ENCODE results near the gene BBX.

Gene BBX

DNA sequence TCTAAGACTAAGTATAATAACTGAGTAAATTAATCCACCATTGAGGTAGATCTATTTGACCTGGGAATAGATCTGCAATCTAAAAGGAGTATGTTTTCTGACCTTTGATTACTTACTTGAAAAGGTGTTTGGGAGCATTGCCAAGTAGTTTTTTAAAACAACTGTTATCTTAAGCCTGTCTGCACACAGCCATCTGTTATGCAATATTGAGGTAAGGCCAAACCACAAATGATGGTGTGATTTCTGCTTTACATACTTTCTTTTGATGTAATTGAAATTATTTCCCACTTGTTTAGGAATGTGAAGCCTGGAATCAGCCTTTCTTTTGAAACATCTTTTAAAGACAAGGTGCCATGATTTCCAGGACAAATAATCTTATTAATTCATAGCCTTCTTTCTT lies 274.0 kb downstream of the BBX start:
- H3K9ac ChIP-seq (ENCODE audit: low read depth, low read length): no peak overlapping the region
- H3K36me3 ChIP-seq (ENCODE audit: control insufficient read depth, insufficient read depth, low read length): peaks cover 3% of the 10 kb centered on the region
- no peaks in the 10 kb centered on the region for H3K4me1 ChIP-seq (ENCODE audit: control insufficient read depth, insufficient read depth, low read length)
- H3K27me3 ChIP-seq (ENCODE audit: control insufficient read depth, insufficient read depth, low read length): no peaks in the 10 kb centered on the region
- H3K4me3 ChIP-seq (ENCODE audit: low read depth, low read length): no peak overlapping the region
- no peaks in the 10 kb centered on the region for H3K9me3 ChIP-seq (ENCODE audit: control insufficient read depth, insufficient read depth, low read length)

DNA sequence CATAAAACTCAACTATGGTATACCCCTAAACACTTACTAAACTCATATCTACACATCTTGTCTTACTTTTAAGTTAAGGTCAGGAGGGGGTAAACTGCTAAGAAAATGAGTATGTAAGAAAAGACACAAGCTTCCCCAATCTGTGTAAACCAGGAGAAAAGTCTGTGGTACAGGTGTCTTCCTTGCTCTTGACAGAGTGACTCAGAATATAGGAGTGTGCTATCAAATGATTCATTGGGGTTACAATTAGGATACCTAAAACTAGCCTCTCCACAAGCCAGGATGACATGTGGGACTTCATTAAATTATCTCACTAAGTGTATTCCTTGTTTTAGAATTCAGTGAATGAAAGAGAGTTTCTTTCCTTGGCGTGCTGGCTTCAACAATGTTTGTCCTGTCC lies 274.8 kb downstream of the BBX start:
- no peaks in the 10 kb centered on the region for H3K27me3 ChIP-seq (ENCODE audit: control insufficient read depth, insufficient read depth, low read length)
- no peaks in the 10 kb centered on the region for H3K4me1 ChIP-seq (ENCODE audit: control insufficient read depth, insufficient read depth, low read length)
- no peak overlapping the region for H3K4me3 ChIP-seq (ENCODE audit: low read depth, low read length)
- H3K9me3 ChIP-seq (ENCODE audit: control insufficient read depth, insufficient read depth, low read length): no peaks in the 10 kb centered on the region
- no peak overlapping the region for H3K9ac ChIP-seq (ENCODE audit: low read depth, low read length)
- peaks cover 9% of the 10 kb centered on the region for H3K36me3 ChIP-seq (ENCODE audit: control insufficient read depth, insufficient read depth, low read length)

DNA sequence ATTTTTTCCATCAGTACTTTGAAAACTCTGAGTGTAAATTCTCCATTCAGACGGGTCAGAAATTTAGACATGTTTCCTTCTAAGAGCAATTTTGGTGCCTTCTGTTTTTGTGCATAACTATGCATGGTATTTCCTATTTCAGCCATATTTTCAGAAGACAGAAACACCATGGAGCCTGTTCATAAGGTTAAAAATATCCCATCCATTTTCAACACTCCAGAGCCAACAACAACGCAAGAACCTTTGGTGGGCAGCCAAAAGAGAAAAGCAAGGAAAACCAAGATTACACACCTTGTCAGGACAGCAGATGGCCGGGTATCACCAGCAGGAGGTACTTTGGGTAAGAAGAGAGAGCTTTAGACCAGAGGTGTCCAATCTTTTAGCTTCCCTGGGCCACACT lies 275.6 kb downstream of the BBX start:
- H3K4me1 ChIP-seq (ENCODE audit: control insufficient read depth, insufficient read depth, low read length): no peaks in the 10 kb centered on the region
- H3K36me3 ChIP-seq (ENCODE audit: control insufficient read depth, insufficient read depth, low read length): peaks cover 11% of the 10 kb centered on the region
- no peaks in the 10 kb centered on the region for H3K27me3 ChIP-seq (ENCODE audit: control insufficient read depth, insufficient read depth, low read length)
- H3K9me3 ChIP-seq (ENCODE audit: control insufficient read depth, insufficient read depth, low read length): no peaks in the 10 kb centered on the region
- no peak overlapping the region for H3K4me3 ChIP-seq (ENCODE audit: low read depth, low read length)
- H3K9ac ChIP-seq (ENCODE audit: low read depth, low read length): no peak overlapping the region

DNA sequence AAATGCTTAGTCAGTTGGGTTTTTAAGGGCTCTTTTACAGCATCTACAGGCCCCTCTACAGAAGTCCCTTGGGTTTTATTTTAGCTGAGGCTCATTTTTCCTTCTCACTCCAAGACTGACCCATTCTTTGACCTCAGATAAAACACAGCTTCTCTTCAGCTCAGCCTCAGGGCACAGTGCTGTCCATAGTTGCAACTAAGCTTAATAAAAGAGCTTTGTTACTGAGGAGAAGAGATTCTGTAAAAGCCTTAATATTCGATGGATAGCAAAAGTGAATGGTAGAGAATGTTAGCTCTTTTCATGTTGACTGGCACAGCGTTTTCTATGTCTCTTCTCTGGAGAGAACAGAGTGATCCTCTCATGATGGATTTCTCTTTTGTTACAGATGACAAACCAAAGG lies 277.9 kb downstream of the BBX start:
- H3K9ac ChIP-seq (ENCODE audit: low read depth, low read length): no peak overlapping the region
- no peaks in the 10 kb centered on the region for H3K4me1 ChIP-seq (ENCODE audit: control insufficient read depth, insufficient read depth, low read length)
- no peaks in the 10 kb centered on the region for H3K9me3 ChIP-seq (ENCODE audit: control insufficient read depth, insufficient read depth, low read length)
- H3K36me3 ChIP-seq (ENCODE audit: control insufficient read depth, insufficient read depth, low read length): peaks cover 11% of the 10 kb centered on the region
- no peaks in the 10 kb centered on the region for H3K27me3 ChIP-seq (ENCODE audit: control insufficient read depth, insufficient read depth, low read length)
- no peak overlapping the region for H3K4me3 ChIP-seq (ENCODE audit: low read depth, low read length)

DNA sequence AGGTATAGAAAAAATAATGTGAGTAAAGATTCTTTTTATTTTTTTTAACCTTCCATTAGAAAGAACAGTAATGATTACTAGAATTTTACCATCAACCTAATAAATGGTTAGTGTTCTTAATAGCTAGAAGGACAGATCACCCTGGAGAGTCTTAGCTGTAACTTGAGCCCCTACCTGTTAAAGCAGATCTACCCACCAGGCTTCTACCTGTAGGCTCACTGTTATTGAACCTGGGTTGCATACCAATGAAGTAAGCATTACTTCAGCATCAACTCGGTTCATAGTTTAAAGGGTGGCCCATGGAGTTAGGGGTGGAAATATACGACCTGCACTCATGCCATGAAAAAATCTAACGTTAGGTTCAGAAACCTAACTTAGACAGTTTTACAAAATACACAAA lies 280.4 kb downstream of the BBX start:
- Histone ChIP-seq H3K36me3 (ENCODE audit: control insufficient read depth, insufficient read depth, low read length) (peaks cover 11% of the 10 kb centered on the region), H3K4me3 (ENCODE audit: low read depth, low read length) (no peak overlapping the region), H3K9ac (ENCODE audit: low read depth, low read length) (no peak overlapping the region)

DNA sequence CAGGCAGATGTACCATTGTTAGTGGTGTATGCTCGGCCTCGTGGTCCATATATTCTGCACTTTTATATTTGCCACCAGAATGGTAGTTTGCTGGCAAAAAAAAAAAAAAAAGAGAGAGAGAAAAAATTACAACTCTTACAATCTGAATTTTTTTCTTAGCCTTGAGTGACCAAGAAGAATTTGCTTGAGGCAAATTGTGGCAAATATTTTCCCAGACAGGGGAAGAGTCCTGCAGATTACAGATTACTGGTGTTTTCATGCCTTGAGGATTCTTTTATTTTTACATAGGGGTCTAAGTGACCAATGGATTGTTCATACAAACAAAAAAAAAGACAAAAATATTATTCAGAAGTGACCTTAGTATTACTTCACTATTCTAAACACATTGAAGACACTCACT lies 283.3 kb downstream of the BBX start:
- H3K36me3 ChIP-seq (ENCODE audit: control insufficient read depth, insufficient read depth, low read length): peaks cover 9% of the 10 kb centered on the region
- H3K27me3 ChIP-seq (ENCODE audit: control insufficient read depth, insufficient read depth, low read length): no peaks in the 10 kb centered on the region
- H3K9me3 ChIP-seq (ENCODE audit: control insufficient read depth, insufficient read depth, low read length): no peaks in the 10 kb centered on the region
- H3K4me1 ChIP-seq (ENCODE audit: control insufficient read depth, insufficient read depth, low read length): no peaks in the 10 kb centered on the region
- H3K9ac ChIP-seq (ENCODE audit: low read depth, low read length): no peak overlapping the region
- no peak overlapping the region for H3K4me3 ChIP-seq (ENCODE audit: low read depth, low read length)

More for the DNA sequence above, 280.4 kb downstream of the BBX start:
- no peaks in the 10 kb centered on the region for H3K4me1 ChIP-seq (ENCODE audit: control insufficient read depth, insufficient read depth, low read length)
- H3K9me3 ChIP-seq (ENCODE audit: control insufficient read depth, insufficient read depth, low read length): no peaks in the 10 kb centered on the region
- no peaks in the 10 kb centered on the region for H3K27me3 ChIP-seq (ENCODE audit: control insufficient read depth, insufficient read depth, low read length)

DNA sequence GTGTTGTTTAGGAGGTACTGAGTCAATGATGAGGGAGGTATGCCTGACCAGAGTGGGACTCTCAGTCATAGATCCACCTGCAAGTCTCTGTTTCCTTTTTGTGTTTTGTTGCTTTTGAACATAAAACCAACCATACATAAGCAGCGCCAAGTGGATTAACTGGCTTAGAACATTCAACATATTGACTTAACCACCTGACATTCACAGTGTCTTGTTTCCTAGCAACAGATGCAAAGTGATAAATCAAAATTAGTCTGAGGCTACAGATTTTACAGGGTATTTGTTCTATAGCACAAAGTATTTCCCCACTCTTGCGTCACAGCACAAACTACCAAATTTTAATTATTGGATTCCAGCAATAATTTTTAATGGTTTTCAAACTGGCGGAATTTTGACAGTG lies 283.8 kb downstream of the BBX start:
- H3K9me3 ChIP-seq (ENCODE audit: control insufficient read depth, insufficient read depth, low read length): no peaks in the 10 kb centered on the region
- no peaks in the 10 kb centered on the region for H3K27me3 ChIP-seq (ENCODE audit: control insufficient read depth, insufficient read depth, low read length)
- H3K36me3 ChIP-seq (ENCODE audit: control insufficient read depth, insufficient read depth, low read length): peaks cover 9% of the 10 kb centered on the region
- no peak overlapping the region for H3K4me3 ChIP-seq (ENCODE audit: low read depth, low read length)
- H3K9ac ChIP-seq (ENCODE audit: low read depth, low read length): no peak overlapping the region
- H3K4me1 ChIP-seq (ENCODE audit: control insufficient read depth, insufficient read depth, low read length): no peaks in the 10 kb centered on the region

DNA sequence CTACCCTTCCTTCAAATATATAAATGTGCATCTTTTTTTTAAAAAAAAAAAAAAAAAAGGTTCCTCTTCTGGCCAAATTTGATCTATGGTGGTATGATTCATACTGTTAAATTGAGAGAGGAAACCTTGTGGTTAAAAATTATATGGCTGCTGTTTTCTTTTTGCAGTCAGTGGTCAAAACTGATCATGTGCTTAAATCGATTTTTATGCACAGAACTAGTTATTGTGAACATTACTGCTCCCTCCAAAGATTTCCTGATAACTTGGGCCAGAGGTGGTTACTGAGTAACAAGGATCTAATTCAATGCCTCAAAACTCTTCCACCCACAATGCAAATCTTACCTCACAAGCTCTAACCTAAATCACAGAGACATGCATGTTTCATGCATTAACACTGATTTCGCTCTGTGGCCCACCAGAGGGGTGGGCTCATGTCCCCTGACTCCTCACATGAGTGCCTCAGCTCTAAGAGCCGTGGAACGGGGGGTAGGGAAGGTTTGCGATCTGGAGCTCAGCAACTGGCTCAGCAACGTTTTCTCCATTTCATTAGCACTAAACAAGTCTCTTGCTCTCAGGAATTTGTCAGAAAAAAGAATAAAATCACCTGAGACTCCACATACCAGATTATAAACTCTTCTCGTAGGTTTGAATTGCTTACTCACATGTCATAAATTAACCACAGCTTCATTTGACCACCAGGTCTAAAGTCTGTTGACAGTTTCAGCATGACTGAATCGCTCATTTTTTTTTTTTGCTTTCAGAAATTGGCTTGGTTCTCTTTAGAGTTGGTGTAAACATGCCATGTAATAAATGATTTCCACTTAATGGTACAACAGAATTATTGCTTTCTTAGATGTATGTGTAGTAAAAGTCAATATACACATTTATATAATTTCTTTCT lies 287.7 kb downstream of the BBX start:
- H3K4me1 ChIP-seq (ENCODE audit: control insufficient read depth, insufficient read depth, low read length): no peaks in the 10 kb centered on the region
- no peak overlapping the region for H3K4me3 ChIP-seq (ENCODE audit: low read depth, low read length)
- no peak overlapping the region for H3K9ac ChIP-seq (ENCODE audit: low read depth, low read length)
- H3K27me3 ChIP-seq (ENCODE audit: control insufficient read depth, insufficient read depth, low read length): no peaks in the 10 kb centered on the region
- H3K36me3 ChIP-seq (ENCODE audit: control insufficient read depth, insufficient read depth, low read length): no peaks in the 10 kb centered on the region
- no peaks in the 10 kb centered on the region for H3K9me3 ChIP-seq (ENCODE audit: control insufficient read depth, insufficient read depth, low read length)

DNA sequence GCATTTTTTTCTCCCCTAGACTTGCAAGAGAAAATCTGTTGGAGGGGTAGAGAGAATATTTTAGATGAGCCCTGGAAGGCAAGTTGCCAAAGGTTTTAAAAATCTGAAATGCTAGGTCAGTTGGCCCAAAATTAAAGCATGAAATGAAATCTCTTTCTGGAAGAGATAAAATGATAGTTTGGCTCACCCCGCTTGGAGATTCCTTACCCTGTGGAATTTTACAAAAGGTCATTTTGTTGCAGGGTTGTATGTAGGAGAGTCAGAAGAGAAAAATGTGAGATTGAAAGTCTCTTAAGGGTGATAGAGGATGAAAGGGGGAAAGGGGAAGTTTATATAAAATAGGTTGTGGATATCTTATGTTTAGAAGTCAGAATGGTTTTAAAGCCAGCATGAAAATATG lies 290.3 kb downstream of the BBX start:
- H3K9ac ChIP-seq (ENCODE audit: low read depth, low read length): no peak overlapping the region
- H3K4me1 ChIP-seq (ENCODE audit: control insufficient read depth, insufficient read depth, low read length): no peaks in the 10 kb centered on the region
- no peaks in the 10 kb centered on the region for H3K36me3 ChIP-seq (ENCODE audit: control insufficient read depth, insufficient read depth, low read length)
- H3K9me3 ChIP-seq (ENCODE audit: control insufficient read depth, insufficient read depth, low read length): no peaks in the 10 kb centered on the region
- no peaks in the 10 kb centered on the region for H3K27me3 ChIP-seq (ENCODE audit: control insufficient read depth, insufficient read depth, low read length)
- no peak overlapping the region for H3K4me3 ChIP-seq (ENCODE audit: low read depth, low read length)

DNA sequence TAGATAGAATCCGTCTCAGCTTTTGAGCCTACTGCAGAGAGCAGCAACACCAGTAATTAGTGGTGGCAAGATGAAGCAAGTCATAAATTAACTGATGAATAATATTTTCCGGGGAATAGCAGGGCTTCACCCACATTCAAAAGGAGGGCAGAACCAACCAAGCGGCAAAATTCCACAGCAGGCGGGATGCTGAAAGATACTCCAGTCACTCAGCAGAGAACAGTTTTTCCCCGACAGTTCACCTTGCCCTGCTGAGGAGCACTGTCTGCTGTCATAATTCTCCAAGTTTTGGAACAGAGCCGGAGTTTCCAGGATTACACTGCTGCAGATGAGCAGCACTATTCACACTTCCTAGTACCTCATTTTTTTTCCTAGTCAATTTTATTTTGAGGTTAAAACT lies 293.3 kb downstream of the BBX start:
- Histone ChIP-seq H3K36me3 (ENCODE audit: control insufficient read depth, insufficient read depth, low read length) (no peaks in the 10 kb centered on the region), H3K4me1 (ENCODE audit: control insufficient read depth, insufficient read depth, low read length) (no peaks in the 10 kb centered on the region), H3K9ac (ENCODE audit: low read depth, low read length) (no peak overlapping the region), H3K4me3 (ENCODE audit: low read depth, low read length) (no peak overlapping the region), H3K9me3 (ENCODE audit: control insufficient read depth, insufficient read depth, low read length) (no peaks in the 10 kb centered on the region), H3K27me3 (ENCODE audit: control insufficient read depth, insufficient read depth, low read length) (no peaks in the 10 kb centered on the region)

DNA sequence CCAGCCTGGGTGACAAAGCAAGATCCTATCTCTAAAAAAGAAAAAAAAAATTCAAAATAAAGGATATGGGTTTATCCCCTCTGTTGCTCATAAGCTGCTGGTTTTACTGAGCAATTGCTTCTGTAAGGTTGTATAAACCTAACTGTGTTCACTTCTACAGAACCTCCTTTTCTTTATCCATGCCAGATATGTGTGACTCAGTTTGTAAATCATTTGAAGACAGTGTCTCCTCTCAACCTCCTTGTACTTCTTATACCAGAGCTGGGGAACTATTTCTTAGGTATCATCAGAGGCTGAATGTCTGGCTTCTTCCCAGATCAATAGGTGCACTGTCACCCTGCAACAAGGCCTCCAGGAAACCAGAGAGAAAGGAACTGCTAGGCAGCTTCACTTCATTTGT lies 294.3 kb downstream of the BBX start:
- H3K27me3 ChIP-seq (ENCODE audit: control insufficient read depth, insufficient read depth, low read length): no peaks in the 10 kb centered on the region
- H3K4me1 ChIP-seq (ENCODE audit: control insufficient read depth, insufficient read depth, low read length): no peaks in the 10 kb centered on the region
- H3K4me3 ChIP-seq (ENCODE audit: low read depth, low read length): no peak overlapping the region
- H3K9me3 ChIP-seq (ENCODE audit: control insufficient read depth, insufficient read depth, low read length): no peaks in the 10 kb centered on the region
- no peaks in the 10 kb centered on the region for H3K36me3 ChIP-seq (ENCODE audit: control insufficient read depth, insufficient read depth, low read length)
- no peak overlapping the region for H3K9ac ChIP-seq (ENCODE audit: low read depth, low read length)

DNA sequence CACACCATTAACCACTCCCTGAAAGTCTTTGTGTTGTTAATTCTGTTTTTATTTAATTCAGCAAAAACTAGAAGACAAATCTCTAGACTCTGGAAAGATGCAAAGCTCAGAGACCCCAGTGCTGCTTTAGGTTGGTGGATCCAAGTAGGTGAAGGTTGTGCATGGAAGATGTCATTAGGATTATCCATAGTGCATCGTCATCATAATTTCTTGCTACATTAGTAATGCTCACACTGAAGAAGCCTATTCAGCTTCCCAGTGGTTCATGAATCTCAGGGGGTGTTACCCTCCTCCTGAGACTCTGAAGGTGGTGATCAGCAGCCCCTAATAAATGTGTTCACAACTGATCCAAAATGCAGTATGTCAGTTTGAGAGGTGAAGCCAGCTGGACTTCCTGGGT lies 295.3 kb downstream of the BBX start:
- H3K27me3 ChIP-seq (ENCODE audit: control insufficient read depth, insufficient read depth, low read length): no peaks in the 10 kb centered on the region

More for the DNA sequence above, 295.3 kb downstream of the BBX start:
- Histone ChIP-seq H3K9ac (ENCODE audit: low read depth, low read length) (no peak overlapping the region), H3K36me3 (ENCODE audit: control insufficient read depth, insufficient read depth, low read length) (no peaks in the 10 kb centered on the region), H3K9me3 (ENCODE audit: control insufficient read depth, insufficient read depth, low read length) (no peaks in the 10 kb centered on the region), H3K4me1 (ENCODE audit: control insufficient read depth, insufficient read depth, low read length) (no peaks in the 10 kb centered on the region), H3K4me3 (ENCODE audit: low read depth, low read length) (no peak overlapping the region)
